ENCODE results near the gene CLDN20.

The CLDN20 gene

GRCh38 chr6:155248008-155249001 is 15.5 kb upstream of the CLDN20 start:
- no peak overlapping the region for H3K4me2 ChIP-seq (ENCODE audit: low read length)
- no peaks in the 10 kb centered on the region for H3K9me3 ChIP-seq (ENCODE audit: control insufficient read depth, insufficient read depth, low read length)
- no peaks in the 10 kb centered on the region for H4K20me1 ChIP-seq (ENCODE audit: control insufficient read depth, insufficient read depth, low read depth, low read length)
- H3K4me1 ChIP-seq (ENCODE audit: control insufficient read depth, low read length) = no peaks in the 10 kb centered on the region
- H3K4me3 ChIP-seq (ENCODE audit: low read length) = no peak overlapping the region
- no peaks in the 10 kb centered on the region for H3K9me2 ChIP-seq (replicated peaks; ENCODE audit: control insufficient read depth, low read length)
- no peaks in the 10 kb centered on the region for H3F3A ChIP-seq (ENCODE audit: control insufficient read depth, insufficient read depth)
- H3K79me2 ChIP-seq (ENCODE audit: control insufficient read depth, low read length) = no peaks in the 10 kb centered on the region
- H3K36me3 ChIP-seq (ENCODE audit: control insufficient read depth, low read length) = peaks cover 39% of the 10 kb centered on the region
- no peak for TF ChIP-seq EZH2phosphoT487 (IDR thresholded peaks at IDR 0.05; ENCODE audit: borderline replicate concordance, low read length)
- TF ChIP-seq CTCF (IDR thresholded peaks at IDR 0.05; ENCODE audit: low read depth, low read length, poor library complexity, severe bottlenecking) = peak; percentile 70
- H3K27me3 ChIP-seq (ENCODE audit: control insufficient read depth, low read length) = no peaks in the 10 kb centered on the region
- no peak overlapping the region for H3K27ac ChIP-seq (ENCODE audit: low read depth, low read length)

- Histone ChIP-seq H3K9me3 (ENCODE audit: control insufficient read depth, insufficient read depth, low read length) (no peaks in the 10 kb centered on the region), H3K4me2 (ENCODE audit: low read length) (no peak overlapping the region), H3K27ac (ENCODE audit: low read depth, low read length) (no peak overlapping the region), H3K9me2 (replicated peaks; ENCODE audit: control insufficient read depth, low read length) (no peaks in the 10 kb centered on the region), H4K20me1 (ENCODE audit: control insufficient read depth, insufficient read depth, low read depth, low read length) (no peaks in the 10 kb centered on the region), H3K79me2 (ENCODE audit: control insufficient read depth, low read length) (no peaks in the 10 kb centered on the region), H3K4me1 (ENCODE audit: control insufficient read depth, low read length) (no peaks in the 10 kb centered on the region), H3K4me3 (ENCODE audit: low read length) (no peak overlapping the region), H3K36me3 (ENCODE audit: control insufficient read depth, low read length) (peaks cover 62% of the 10 kb centered on the region), H3K27me3 (ENCODE audit: control insufficient read depth, low read length) (no peaks in the 10 kb centered on the region), H3F3A (ENCODE audit: control insufficient read depth, insufficient read depth) (no peaks in the 10 kb centered on the region)
- TF ChIP-seq EZH2phosphoT487 (IDR thresholded peaks at IDR 0.05; ENCODE audit: borderline replicate concordance, low read length) (no peak), CTCF (IDR thresholded peaks at IDR 0.05; ENCODE audit: low read depth, low read length, poor library complexity, severe bottlenecking) (no peak)
These were observed 13.0 kb upstream of the CLDN20 start for GRCh38 chr6:155250701-155251381.

- H4K20me1 ChIP-seq (ENCODE audit: control insufficient read depth, insufficient read depth, low read depth, low read length) = no peaks in the 10 kb centered on the region
- peaks cover 77% of the 10 kb centered on the region for H3K36me3 ChIP-seq (ENCODE audit: control insufficient read depth, low read length)
- no peaks in the 10 kb centered on the region for H3K4me1 ChIP-seq (ENCODE audit: control insufficient read depth, low read length)
- H3K27ac ChIP-seq (ENCODE audit: low read depth, low read length) = no peak overlapping the region
- no peaks in the 10 kb centered on the region for H3K27me3 ChIP-seq (ENCODE audit: control insufficient read depth, low read length)
- H3K4me3 ChIP-seq (ENCODE audit: low read length) = no peak overlapping the region
- no peak overlapping the region for H3K4me2 ChIP-seq (ENCODE audit: low read length)
- TF ChIP-seq CTCF (IDR thresholded peaks at IDR 0.05; ENCODE audit: low read depth, low read length, poor library complexity, severe bottlenecking) (no peak), EZH2phosphoT487 (IDR thresholded peaks at IDR 0.05; ENCODE audit: borderline replicate concordance, low read length) (no peak)
- no peaks in the 10 kb centered on the region for H3K9me2 ChIP-seq (replicated peaks; ENCODE audit: control insufficient read depth, low read length)
- H3K79me2 ChIP-seq (ENCODE audit: control insufficient read depth, low read length) = no peaks in the 10 kb centered on the region
- no peaks in the 10 kb centered on the region for H3K9me3 ChIP-seq (ENCODE audit: control insufficient read depth, insufficient read depth, low read length)
- H3F3A ChIP-seq (ENCODE audit: control insufficient read depth, insufficient read depth) = no peaks in the 10 kb centered on the region
These were observed 11.2 kb upstream of the CLDN20 start for GRCh38 chr6:155252581-155252980.

Data from DOHH2 (cell line).